Mesenchymal stem cell (in vitro differentiated cells and primary cell): ENCODE data around the gene ZFHX3.

Source experiments
- DNase-seq: peaks from one replicate; pipeline ENCODE4 v3.0.0-alpha.2; 2013
- H2AFZ ChIP-seq: one replicate; pipeline ENCODE4 v1.6.1; 2013; ENCODE audit warnings: low read depth, mild to moderate bottlenecking, control low read depth, inconsistent platforms, low read length, moderate library complexity
- H2AK5ac ChIP-seq: 2 replicates; pipeline ENCODE4 v1.6.1; 2013; ENCODE audit warnings: low read length, moderate library complexity, mild to moderate bottlenecking, inconsistent platforms; ENCODE audit not compliant: severe bottlenecking
- H2BK120ac ChIP-seq: one replicate; pipeline ENCODE4 v1.6.1; 2013; ENCODE audit warnings: low read depth, mild to moderate bottlenecking, inconsistent platforms, low read length, moderate library complexity
- H2BK12ac ChIP-seq, 2 experiments: one replicate each; pipeline ENCODE4 v1.6.1; 2013; ENCODE audit warnings: inconsistent platforms in 2 of 2, low read length in 2 of 2, mild to moderate bottlenecking in 2 of 2, moderate library complexity in 2 of 2, control low read depth in 1 of 2
- H2BK15ac ChIP-seq: one replicate; pipeline ENCODE4 v1.6.1; 2013; ENCODE audit warnings: mild to moderate bottlenecking, low read depth, inconsistent platforms; ENCODE audit not compliant: poor library complexity, severe bottlenecking
- H2BK5ac ChIP-seq: 2 replicates; pipeline ENCODE4 v1.6.1; 2013; ENCODE audit warnings: low read depth, mild to moderate bottlenecking, low read length, control low read depth, inconsistent platforms; ENCODE audit not compliant: poor library complexity, severe bottlenecking
- H3K14ac ChIP-seq, 2 experiments: one replicate each; pipeline ENCODE4 v1.6.1; 2013; ENCODE audit warnings: inconsistent platforms in 2 of 2, low read length in 2 of 2, control low read depth in 1 of 2, mild to moderate bottlenecking in 1 of 2, moderate library complexity in 1 of 2
- H3K18ac ChIP-seq, 2 experiments: one replicate each; pipeline ENCODE4 v1.6.1; 2013; ENCODE audit warnings: inconsistent platforms in 2 of 2, low read length in 2 of 2, control low read depth in 1 of 2, low read depth in 1 of 2, mild to moderate bottlenecking in 1 of 2
- H3K23ac ChIP-seq, 2 experiments: one replicate each; pipeline ENCODE4 v1.6.1; 2013; ENCODE audit warnings: inconsistent platforms in 2 of 2, low read length in 2 of 2, mild to moderate bottlenecking in 2 of 2, moderate library complexity in 2 of 2, control low read depth in 1 of 2
- H3K27ac ChIP-seq: 2 replicates; pipeline ENCODE4 v1.5.1; 2013; ENCODE audit warnings: mild to moderate bottlenecking, moderate library complexity, low read length, control low read depth, inconsistent platforms; ENCODE audit not compliant: poor library complexity, severe bottlenecking
- H3K27me3 ChIP-seq, 2 experiments: 2 replicates each; pipeline versions ENCODE4 v1.6.1 to v1.7.0; 2013; ENCODE audit warnings: low read length in 2 of 2, mild to moderate bottlenecking in 2 of 2, moderate library complexity in 2 of 2, control low read depth in 1 of 2, inconsistent platforms in 1 of 2; ENCODE audit not compliant: control insufficient read depth in 1 of 2, insufficient read depth in 1 of 2
- H3K36me3 ChIP-seq, 2 experiments: 2 replicates each; pipeline versions ENCODE4 v1.6.1 to v1.7.0; 2013; ENCODE audit warnings: low read length in 2 of 2, control low read depth in 1 of 2, inconsistent platforms in 1 of 2, low read depth in 1 of 2, mild to moderate bottlenecking in 1 of 2; ENCODE audit not compliant: insufficient read depth in 2 of 2, control insufficient read depth in 1 of 2
- H3K4ac ChIP-seq, 2 experiments: one replicate each; pipeline ENCODE4 v1.6.1; 2013; ENCODE audit warnings: inconsistent platforms in 2 of 2, low read length in 2 of 2, mild to moderate bottlenecking in 2 of 2, moderate library complexity in 2 of 2, control low read depth in 1 of 2, low read depth in 1 of 2
- H3K4me1 ChIP-seq: 2 replicates; pipeline ENCODE4 v1.6.1; 2013; ENCODE audit warnings: low read depth, low read length, control low read depth; ENCODE audit not compliant: control insufficient read depth, insufficient read depth
- H3K4me2 ChIP-seq: 2 replicates; pipeline ENCODE4 v1.6.1; 2013; ENCODE audit warnings: low read length, mild to moderate bottlenecking, inconsistent platforms; ENCODE audit not compliant: poor library complexity, severe bottlenecking
- H3K4me3 ChIP-seq, 2 experiments: 2 replicates each; pipeline versions ENCODE4 v1.5.1 to v1.7.0; 2013; ENCODE audit warnings: low read length in 2 of 2, mild to moderate bottlenecking in 2 of 2, control low read depth in 1 of 2, low read depth in 1 of 2; ENCODE audit not compliant: insufficient read depth in 1 of 2
- H3K79me1 ChIP-seq: replicated peaks from 2 replicates; pipeline ENCODE4 v1.6.1; 2013; ENCODE audit warnings: mild to moderate bottlenecking, control low read depth, low read length, inconsistent platforms; ENCODE audit not compliant: poor library complexity, severe bottlenecking
- H3K9ac ChIP-seq: 2 replicates; pipeline ENCODE4 v1.7.0; 2013; ENCODE audit warnings: mild to moderate bottlenecking, low read length, moderate library complexity
- H3K9me3 ChIP-seq: 2 replicates; pipeline ENCODE4 v1.7.0; 2013; ENCODE audit warnings: mild to moderate bottlenecking, low read length; ENCODE audit not compliant: control insufficient read depth
- H4K8ac ChIP-seq: one replicate; pipeline ENCODE4 v1.6.1; 2013; ENCODE audit warnings: inconsistent platforms, mild to moderate bottlenecking, low read length, moderate library complexity
- H4K91ac ChIP-seq: one replicate; pipeline ENCODE4 v1.6.1; 2013; ENCODE audit warnings: mild to moderate bottlenecking, low read length, inconsistent platforms
- WGBS: methylation state at CpG from one replicate; pipeline ENCODE4 v1.1.7; 2013; ENCODE audit warnings: mixed read lengths; 5-methylcytosine and 5-hydroxymethylcytosine counted together

Gene ZFHX3

GRCh38 chr16:72788269-72788809, 259.6 kb downstream of the ZFHX3 start:
- H2BK120ac ChIP-seq = peak overlapping the region; percentile 2
- no peaks in the 10 kb centered on the region for H3K9me3 ChIP-seq
- peak overlapping the region in 1 of 2 experiments; percentile 64 for H2BK12ac ChIP-seq
- H4K8ac ChIP-seq = peak overlapping the region; percentile 45
- peak overlapping the region in 1 of 2 experiments; percentile 35 for H3K14ac ChIP-seq
- H4K91ac ChIP-seq = peak overlapping the region; percentile 25
- H3K4me2 ChIP-seq = peak overlapping the region; percentile 23
- peaks cover 1% of the 10 kb centered on the region for H3K79me1 ChIP-seq
- 93% methylated on average over 18 of the region's 18 CpGs for WGBS
- no peaks in the 10 kb centered on the region for H3K27me3 ChIP-seq
- no peak overlapping the region for H2AFZ ChIP-seq
- H2BK5ac ChIP-seq = no peak overlapping the region
- H3K4ac ChIP-seq = peak overlapping the region in 1 of 2 experiments; percentile 8
- peak overlapping the region in 1 of 2 experiments; percentile 82 for H3K4me3 ChIP-seq
- H3K36me3 ChIP-seq = peaks cover 14 to 38% of the 10 kb centered on the region in 2 experiments
- H2AK5ac ChIP-seq = no peak overlapping the region
- H2BK15ac ChIP-seq = no peak overlapping the region
- no peak for DNase-seq
- H3K27ac ChIP-seq = no peak overlapping the region
- H3K18ac ChIP-seq = peak overlapping the region in 1 of 2 experiments; percentile 77
- H3K9ac ChIP-seq = peak overlapping the region; percentile 92
- no peak overlapping the region for H3K23ac ChIP-seq
- H3K4me1 ChIP-seq = peaks cover 9% of the 10 kb centered on the region

DNA sequence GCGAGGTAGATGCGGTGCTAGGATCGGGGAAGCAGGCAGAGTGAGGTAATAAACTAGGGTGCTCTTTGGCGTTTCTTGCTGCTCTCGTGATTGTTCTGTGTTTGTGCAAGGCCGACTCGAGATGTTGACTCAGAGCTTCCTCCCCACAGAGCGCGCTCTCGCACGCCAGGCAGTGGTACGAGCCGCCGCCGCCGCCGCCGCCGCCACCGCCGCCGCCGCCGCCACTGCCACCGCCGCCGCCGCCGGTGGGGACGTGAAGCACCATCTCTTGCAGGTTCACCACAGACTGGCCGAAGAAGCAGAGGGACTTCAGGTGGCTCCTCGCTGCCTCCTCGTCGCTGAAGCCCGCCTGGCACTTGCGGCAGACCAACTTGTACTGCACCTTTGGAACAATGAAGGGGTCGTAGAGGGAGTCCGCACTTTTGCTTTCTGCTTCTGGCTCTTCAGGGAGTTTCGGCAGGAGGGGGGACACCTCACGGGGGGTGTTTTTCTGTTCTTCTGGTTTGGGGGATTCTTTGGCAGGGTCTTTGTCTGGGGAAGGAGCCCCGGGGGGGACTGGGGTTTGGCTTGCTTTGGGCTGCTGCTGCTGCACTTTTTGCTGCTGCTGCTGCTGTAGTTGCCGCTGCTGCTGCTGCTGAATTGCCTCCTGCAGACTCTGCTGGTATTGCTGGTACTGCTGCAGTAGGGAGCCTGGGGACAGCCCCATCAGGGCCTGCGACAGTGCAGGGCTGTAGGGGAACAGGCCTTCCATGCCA, 260.2 kb downstream of the ZFHX3 start:
- Histone ChIP-seq H3K18ac (peak overlapping the region; percentile 40 to 84), H2BK120ac (peak overlapping the region; percentile 9), H2AK5ac (no peak overlapping the region), H3K4me3 (peak overlapping the region; percentile 61 to 82), H3K4me1 (peaks cover 9% of the 10 kb centered on the region), H3K27me3 (no peaks in the 10 kb centered on the region), H3K4ac (peak overlapping the region in 1 of 2 experiments; percentile 8), H2AFZ (peak overlapping the region; percentile 10), H3K9me3 (no peaks in the 10 kb centered on the region), H4K8ac (peak overlapping the region; percentile 47), H3K23ac (no peak overlapping the region), H4K91ac (no peak overlapping the region), H2BK5ac (no peak overlapping the region), H2BK12ac (peak overlapping the region; percentile 19 to 29), H3K27ac (no peak overlapping the region), H3K36me3 (peaks cover 10 to 32% of the 10 kb centered on the region in 2 experiments), H3K9ac (peak overlapping the region; percentile 95), H3K79me1 (peaks cover 1% of the 10 kb centered on the region), H3K4me2 (peak overlapping the region; percentile 91), H3K14ac (peak overlapping the region in 1 of 2 experiments; percentile 22), H2BK15ac (peak overlapping the region; percentile 93)
- WGBS = 5% methylated on average over 39 of the region's 43 CpGs
- DNase-seq = peak; percentile 97

DNA sequence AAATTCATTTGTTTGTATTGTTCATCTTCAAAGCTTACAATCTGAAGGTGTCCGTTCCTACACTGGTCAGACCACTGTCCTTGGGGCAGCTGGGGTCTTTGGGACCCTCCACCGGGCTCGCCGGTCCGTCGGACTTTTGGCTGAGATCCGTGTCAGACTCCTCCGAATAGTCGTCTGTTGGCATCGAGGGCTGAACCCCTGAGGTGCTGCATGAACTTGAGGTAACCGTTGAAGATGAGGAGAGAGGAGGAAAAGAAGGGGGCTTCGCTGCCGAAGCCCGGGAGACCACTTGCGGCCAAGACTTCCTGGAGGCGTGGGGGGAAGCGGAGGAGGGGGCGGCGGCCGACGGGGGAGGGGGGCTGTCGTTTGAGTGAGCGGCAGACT, 260.8 kb downstream of the ZFHX3 start:
- peaks cover 9% of the 10 kb centered on the region for H3K4me1 ChIP-seq
- H3K4ac ChIP-seq = peak overlapping the region; percentile 39 to 54
- peak overlapping the region; percentile 30 for H3K27ac ChIP-seq
- H3K79me1 ChIP-seq = peaks cover 1% of the 10 kb centered on the region
- no peak overlapping the region for H2AFZ ChIP-seq
- 7% methylated on average over 20 of the region's 23 CpGs for WGBS
- no peak overlapping the region for H2AK5ac ChIP-seq
- H2BK12ac ChIP-seq = peak overlapping the region; percentile 20 to 98
- H3K4me2 ChIP-seq = peak overlapping the region; percentile 91
- H2BK120ac ChIP-seq = peak overlapping the region; percentile 9
- peak overlapping the region; percentile 93 for H2BK15ac ChIP-seq
- H3K18ac ChIP-seq = peak overlapping the region; percentile 40 to 62
- H3K14ac ChIP-seq = no peak overlapping the region
- H3K23ac ChIP-seq = no peak overlapping the region
- H4K8ac ChIP-seq = peak overlapping the region; percentile 86
- H4K91ac ChIP-seq = peak overlapping the region; percentile 20
- no peaks in the 10 kb centered on the region for H3K27me3 ChIP-seq
- no peak for DNase-seq
- peaks cover 10 to 33% of the 10 kb centered on the region in 2 experiments for H3K36me3 ChIP-seq
- peak overlapping the region; percentile 95 for H3K9ac ChIP-seq
- H3K9me3 ChIP-seq = no peaks in the 10 kb centered on the region
- peak overlapping the region; percentile 61 to 77 for H3K4me3 ChIP-seq
- H2BK5ac ChIP-seq = no peak overlapping the region

- peak overlapping the region; percentile 33 for H2AK5ac ChIP-seq
- no peaks in the 10 kb centered on the region for H3K9me3 ChIP-seq
- no peak overlapping the region for H4K8ac ChIP-seq
- H3K23ac ChIP-seq = no peak overlapping the region
- no peaks in the 10 kb centered on the region for H3K27me3 ChIP-seq
- peak overlapping the region in 1 of 2 experiments; percentile 67 for H3K4ac ChIP-seq
- no peak overlapping the region for H4K91ac ChIP-seq
- H3K14ac ChIP-seq = no peak overlapping the region
- peak overlapping the region; percentile 95 for H3K9ac ChIP-seq
- H2BK12ac ChIP-seq = no peak overlapping the region
- DNase-seq = peak; percentile 7
- H3K4me2 ChIP-seq = peak overlapping the region; percentile 21
- H3K4me1 ChIP-seq = peaks cover 9% of the 10 kb centered on the region
- H3K4me3 ChIP-seq = peak overlapping the region in 1 of 2 experiments; percentile 77
- H3K79me1 ChIP-seq = peaks cover 1% of the 10 kb centered on the region
- peak overlapping the region in 1 of 2 experiments; percentile 43 for H3K18ac ChIP-seq
- H3K36me3 ChIP-seq = peaks cover 10 to 29% of the 10 kb centered on the region in 2 experiments
- H3K27ac ChIP-seq = no peak overlapping the region
- H2AFZ ChIP-seq = no peak overlapping the region
- no peak overlapping the region for H2BK5ac ChIP-seq
- no peak overlapping the region for H2BK120ac ChIP-seq
- H2BK15ac ChIP-seq = no peak overlapping the region
- 97% methylated on average over 4 of the region's 6 CpGs for WGBS
These were observed 261.3 kb downstream of the ZFHX3 start for GRCh38 chr16:72786606-72787005.
